Ascending aorta (tissue), 2 donors: ENCODE data around the gene SEPTIN5. TPM values are rescaled to one million over a fixed set of nuclear protein-coding genes. Genes with fewer than 3 reads are reported as not detected.

Experiments used
- DNase-seq, 2 donors: peaks; one replicate each; pipeline ENCODE4 v3.0.0-alpha.2; 2019; ENCODE audit warnings: low spot score in 2 of 2
- H3K27ac ChIP-seq, 2 donors: fragments of 200-600 bp; sonication (generic); one replicate each; pipeline ENCODE4 v1.5.1; 2016 to 2017; ENCODE audit warnings: mild to moderate bottlenecking in 1 of 2
- H3K27me3 ChIP-seq: fragments of 200-600 bp; sonication (generic); one replicate; pipeline ENCODE4 v1.5.1; 2017
- H3K36me3 ChIP-seq, 2 donors: fragments of 200-600 bp; sonication (generic); one replicate each; pipeline ENCODE4 v1.5.1; 2016
- H3K4me1 ChIP-seq, 2 donors: fragments of 200-600 bp; sonication (generic); one replicate each; pipeline ENCODE4 v1.5.1; 2016 to 2017; ENCODE audit warnings: mild to moderate bottlenecking in 1 of 2
- H3K4me3 ChIP-seq, 2 donors: fragments of 200-600 bp; sonication (generic); one replicate each; pipeline ENCODE4 v1.5.1; 2016 to 2017; ENCODE audit warnings: mild to moderate bottlenecking in 1 of 2
- H3K9me3 ChIP-seq, 2 donors: fragments of 200-600 bp; sonication (generic); one replicate each; pipeline ENCODE4 v1.5.1; 2016
- CTCF ChIP-seq, 3 experiments: fragments of 200-600 bp in 2 of 3; fragments of 450-650 bp in 1 of 3; sonication (generic) in 2 of 3; IDR thresholded peaks; one replicate each; pipeline ENCODE4 v1.5.1; 2016 to 2019; ENCODE audit warnings: antibody characterized with exemption in 3 of 3, mild to moderate bottlenecking in 1 of 3, moderate library complexity in 1 of 3
- intact Hi-C: fragments of 100-400 bp; cut with DNase I; formaldehyde crosslinking; loops from one replicate; pipeline ENCODE4 v1.15.1; 2023
- total RNA-seq: library from RNA; depleted of rRNA; stranded (reverse); fragments of >200 nt; gene quantifications from one replicate; pipeline ENCODE4 v1.1.0, GENCODE V29; 2016

Gene SEPTIN5
- total RNA-seq, 1 donor from 2014 or later = 105 TPM

- no peaks in the 10 kb centered on the region for H3K9me3 ChIP-seq
- no peak for TF ChIP-seq CTCF (IDR thresholded peaks at IDR 0.05)
- no peaks in the 10 kb centered on the region for H3K36me3 ChIP-seq
- H3K4me3 ChIP-seq = no peak overlapping the region
- peak in 1 of 2 donors; percentile 65 for DNase-seq
- intact Hi-C loops = no loop called here
- no peaks in the 10 kb centered on the region for H3K27me3 ChIP-seq
- no peak overlapping the region for H3K27ac ChIP-seq
- H3K4me1 ChIP-seq = peaks cover 0 to 3% of the 10 kb centered on the region in 2 donors
Observed at GRCh38 chr22:19687561-19688300, 26.6 kb upstream of the SEPTIN5 start.

GRCh38 chr22:19688301-19689290, 25.7 kb upstream of the SEPTIN5 start:
- no peak for TF ChIP-seq CTCF (IDR thresholded peaks at IDR 0.05)
- no peaks in the 10 kb centered on the region for H3K27me3 ChIP-seq
- peak in 1 of 2 donors; percentile 52 for DNase-seq
- H3K27ac ChIP-seq = no peak overlapping the region
- H3K4me1 ChIP-seq = peaks cover 0 to 3% of the 10 kb centered on the region in 2 donors
- H3K36me3 ChIP-seq = no peaks in the 10 kb centered on the region
- H3K4me3 ChIP-seq = no peak overlapping the region
- H3K9me3 ChIP-seq = no peaks in the 10 kb centered on the region
- intact Hi-C loops = no loop called here

GRCh38 chr22:19689408-19689807, 24.9 kb upstream of the SEPTIN5 start:
- intact Hi-C loops = no loop called here
- H3K27ac ChIP-seq = no peak overlapping the region
- no peaks in the 10 kb centered on the region for H3K36me3 ChIP-seq
- peaks cover 0 to 3% of the 10 kb centered on the region in 2 donors for H3K4me1 ChIP-seq
- no peak overlapping the region for H3K4me3 ChIP-seq
- H3K27me3 ChIP-seq = no peaks in the 10 kb centered on the region
- peak in 1 of 2 donors; percentile 46 for DNase-seq
- no peak for TF ChIP-seq CTCF (IDR thresholded peaks at IDR 0.05)
- H3K9me3 ChIP-seq = no peaks in the 10 kb centered on the region

GRCh38 chr22:19691007-19691720, 23.1 kb upstream of the SEPTIN5 start:
- Histone ChIP-seq H3K4me1 (peaks cover 0 to 3% of the 10 kb centered on the region in 2 donors), H3K4me3 (peak overlapping the region in 1 of 2 donors; percentile 43), H3K27ac (no peak overlapping the region), H3K36me3 (no peaks in the 10 kb centered on the region), H3K27me3 (no peaks in the 10 kb centered on the region), H3K9me3 (no peaks in the 10 kb centered on the region)
- TF ChIP-seq CTCF (IDR thresholded peaks at IDR 0.05) = no peak
- peak in 1 of 2 donors; percentile 22 for DNase-seq
- intact Hi-C loops = no loop called here

- no peak for TF ChIP-seq CTCF (IDR thresholded peaks at IDR 0.05)
- H3K4me1 ChIP-seq = peaks cover 0 to 3% of the 10 kb centered on the region in 2 donors
- H3K36me3 ChIP-seq = no peaks in the 10 kb centered on the region
- H3K4me3 ChIP-seq = peak overlapping the region in 1 of 2 donors; percentile 43
- H3K27ac ChIP-seq = no peak overlapping the region
- no peaks in the 10 kb centered on the region for H3K9me3 ChIP-seq
- H3K27me3 ChIP-seq = no peaks in the 10 kb centered on the region
- DNase-seq = peak in 1 of 2 donors; percentile 65
- intact Hi-C loops = no loop called here
Observed at GRCh38 chr22:19691721-19692341, 22.5 kb upstream of the SEPTIN5 start.
